ENCODE results near the gene MRPL28. TPM values are rescaled to one million over a fixed set of nuclear protein-coding genes. Genes with fewer than 3 reads are reported as not detected.
"Not testable (repeated sequence)": the region's sequence is repeated elsewhere in the genome, so short reads cannot be mapped to it uniquely, and the experiment has no call there.

MRPL28 gene
- total and polyA plus RNA-seq, 2 experiments from 2014 or later, result 88.1 to 126 TPM

- DNase-seq (ENCODE audit: low spot score), result no peak
- Histone ChIP-seq H3K36me3 (replicated peaks; ENCODE audit: insufficient read depth, low read depth) (no peaks in the 10 kb centered on the region), H3K9me3 (ENCODE audit: low read depth) (no peaks in the 10 kb centered on the region), H3K4me2 (no peak overlapping the region), H3K4me3 (no peak overlapping the region), H3K79me2 (peaks cover 77% of the 10 kb centered on the region), H3K27me3 (no peaks in the 10 kb centered on the region), H3K27ac (no peak overlapping the region), H2AFZ (no peak overlapping the region), H3K4me1 (ENCODE audit: insufficient read depth) (peaks cover 11% of the 10 kb centered on the region), H4K20me1 (ENCODE audit: insufficient read depth, poor library complexity, severe bottlenecking) (peaks cover 69% of the 10 kb centered on the region), H3K9me2 (replicated peaks; ENCODE audit: insufficient read depth) (no peaks in the 10 kb centered on the region)
- 92% methylated on average over 7 of the region's 7 CpGs for WGBS (ENCODE audit: low lambda C conversion rate, missing lambda C conversion rate)
- TF ChIP-seq EZH2phosphoT487 (IDR thresholded peaks at IDR 0.05; ENCODE audit: low read depth, severe bottlenecking, unreplicated experiment) (no peak), CTCF (IDR thresholded peaks at IDR 0.05; ENCODE audit: poor library complexity) (no peak), EZH2 (IDR thresholded peaks at IDR 0.05; ENCODE audit: borderline replicate concordance) (no peak)
Measured at GRCh38 chr16:349211-349610, 21.1 kb downstream of the MRPL28 start.

- H3K4me3 ChIP-seq, result not testable (repeated sequence)
- 98% methylated on average over 10 of the region's 10 CpGs for WGBS (ENCODE audit: low lambda C conversion rate, missing lambda C conversion rate)
Measured at GRCh38 chr16:348495-348894, 21.8 kb downstream of the MRPL28 start.

GRCh38 chr16:347203-347602 is 23.1 kb downstream of the MRPL28 start:
- no peak overlapping the region for H3K4me3 ChIP-seq
- H3K36me3 ChIP-seq (replicated peaks; ENCODE audit: insufficient read depth, low read depth), result no peaks in the 10 kb centered on the region
- H2AFZ ChIP-seq, result no peak overlapping the region
- no peaks in the 10 kb centered on the region for H3K27me3 ChIP-seq
- peaks cover 97% of the 10 kb centered on the region for H3K79me2 ChIP-seq
- TF ChIP-seq CTCF (IDR thresholded peaks at IDR 0.05; ENCODE audit: poor library complexity) (no peak), EZH2 (IDR thresholded peaks at IDR 0.05; ENCODE audit: borderline replicate concordance) (no peak), EZH2phosphoT487 (IDR thresholded peaks at IDR 0.05; ENCODE audit: low read depth, severe bottlenecking, unreplicated experiment) (no peak)
- peaks cover 87% of the 10 kb centered on the region for H4K20me1 ChIP-seq (ENCODE audit: insufficient read depth, poor library complexity, severe bottlenecking)
- H3K9me3 ChIP-seq (ENCODE audit: low read depth), result no peaks in the 10 kb centered on the region
- H3K9me2 ChIP-seq (replicated peaks; ENCODE audit: insufficient read depth), result no peaks in the 10 kb centered on the region
- no peak overlapping the region for H3K4me2 ChIP-seq
- peaks cover 11% of the 10 kb centered on the region for H3K4me1 ChIP-seq (ENCODE audit: insufficient read depth)
- no peak overlapping the region for H3K27ac ChIP-seq
- WGBS (ENCODE audit: low lambda C conversion rate, missing lambda C conversion rate), result 92% methylated on average over 6 of the region's 6 CpGs
- DNase-seq (ENCODE audit: low spot score), result no peak

More at GRCh38 chr16:348495-348894, 21.8 kb downstream of the MRPL28 start:
- Histone ChIP-seq H4K20me1 (ENCODE audit: insufficient read depth, poor library complexity, severe bottlenecking) (peaks cover 76% of the 10 kb centered on the region), H3K4me1 (ENCODE audit: insufficient read depth) (peaks cover 11% of the 10 kb centered on the region), H3K79me2 (peaks cover 84% of the 10 kb centered on the region)
- H3K36me3 ChIP-seq (replicated peaks; ENCODE audit: insufficient read depth, low read depth); H3K4me2 ChIP-seq; H3K27ac ChIP-seq; H3K9me2 ChIP-seq (replicated peaks; ENCODE audit: insufficient read depth); H2AFZ ChIP-seq; H3K9me3 ChIP-seq (ENCODE audit: low read depth); H3K27me3 ChIP-seq; DNase-seq (ENCODE audit: low spot score): not testable (repeated sequence)

- TF ChIP-seq CTCF (IDR thresholded peaks at IDR 0.05; ENCODE audit: poor library complexity) (no peak), EZH2phosphoT487 (IDR thresholded peaks at IDR 0.05; ENCODE audit: low read depth, severe bottlenecking, unreplicated experiment) (no peak), EZH2 (IDR thresholded peaks at IDR 0.05; ENCODE audit: borderline replicate concordance) (no peak)
- Histone ChIP-seq H2AFZ (no peak overlapping the region), H3K4me2 (no peak overlapping the region), H3K27ac (no peak overlapping the region), H3K9me3 (ENCODE audit: low read depth) (no peaks in the 10 kb centered on the region), H3K9me2 (replicated peaks; ENCODE audit: insufficient read depth) (no peaks in the 10 kb centered on the region), H3K27me3 (no peaks in the 10 kb centered on the region), H3K4me1 (ENCODE audit: insufficient read depth) (peaks cover 11% of the 10 kb centered on the region), H3K4me3 (no peak overlapping the region), H4K20me1 (ENCODE audit: insufficient read depth, poor library complexity, severe bottlenecking) (peaks cover 84% of the 10 kb centered on the region), H3K79me2 (peaks cover 97% of the 10 kb centered on the region), H3K36me3 (replicated peaks; ENCODE audit: insufficient read depth, low read depth) (no peaks in the 10 kb centered on the region)
- 91% methylated on average over 15 of the region's 15 CpGs for WGBS (ENCODE audit: low lambda C conversion rate, missing lambda C conversion rate)
- no peak for DNase-seq (ENCODE audit: low spot score)
Measured at GRCh38 chr16:346587-346986, 23.8 kb downstream of the MRPL28 start.

All from hepatocyte (in vitro differentiated cells).